IMR-90 (cell line): Measurements from ENCODE around the gene SPDYE1. TPM values are rescaled to one million over a fixed set of nuclear protein-coding genes. Genes with fewer than 3 reads are reported as not detected.
A peak's percentile ranks its signal among the peaks of the same experiment; 100 is the strongest.
"Not testable (repeated sequence)": the region's sequence is repeated elsewhere in the genome, so short reads cannot be mapped to it uniquely, and the experiment has no call there.

Experiments
- ATAC-seq: fragments of 200-7000 bp; cut with Tn5 transposase; 2 replicates; pipeline ENCODE4 v1.9.1; 2020; ENCODE audit warnings: low read depth, mild to moderate bottlenecking, moderate library complexity
- BruUV-seq: library from RNA; stranded (reverse); fragments of 400-500 nt; replicated peaks from 2 replicates; lab custom pipeline; 2021; lab: Mats Ljungman, UMichigan
- CTCF ChIA-PET: fragments of 300-600 bp; formaldehyde crosslinking; extraction: SDS; loops from one replicate; lab custom pipeline; 2021; ENCODE audit warnings: antibody characterized with exemption; lab: Yijun Ruan, JAX
- POLR2A ChIA-PET: fragments of 300-600 bp; sonication (Branson Sonifier 250); formaldehyde crosslinking; loops from one replicate; lab custom pipeline; 2022; ENCODE audit warnings: antibody characterized with exemption; ENCODE audit not compliant: unreplicated experiment; lab: Charles Lee
- DNase-seq: peaks from one replicate; pipeline ENCODE4 v3.0.0; 2013
- H2AFZ ChIP-seq: replicated peaks from 2 replicates; pipeline ENCODE3; 2013; ENCODE audit warnings: low read length, mild to moderate bottlenecking; ENCODE audit not compliant: poor library complexity
- H2AK5ac ChIP-seq: 2 replicates; pipeline ENCODE4 v1.6.1; 2013; ENCODE audit warnings: low read depth, low read length, inconsistent platforms
- H2AK9ac ChIP-seq: replicated peaks from 2 replicates; pipeline ENCODE3; 2013; ENCODE audit warnings: mild to moderate bottlenecking, low read depth, low read length, moderate library complexity; ENCODE audit not compliant: poor library complexity
- H2BK120ac ChIP-seq: 2 replicates; pipeline ENCODE4 v1.6.1; 2013; ENCODE audit warnings: low read depth, low read length, inconsistent platforms
- H2BK15ac ChIP-seq: 3 replicates; pipeline ENCODE4 v1.6.1; 2013; ENCODE audit warnings: low read depth, low read length, inconsistent platforms
- H2BK20ac ChIP-seq: 2 replicates; pipeline ENCODE4 v1.6.1; 2013; ENCODE audit warnings: low read depth, mild to moderate bottlenecking, inconsistent platforms, low read length, moderate library complexity
- H2BK5ac ChIP-seq: 2 replicates; pipeline ENCODE4 v1.6.1; 2013; ENCODE audit warnings: mild to moderate bottlenecking, low read depth, low read length, inconsistent platforms; ENCODE audit not compliant: poor library complexity, severe bottlenecking
- H3K14ac ChIP-seq: replicated peaks from 2 replicates; pipeline ENCODE4 v1.6.1; 2013; ENCODE audit warnings: low read depth, low read length, inconsistent platforms
- H3K18ac ChIP-seq: 2 replicates; pipeline ENCODE4 v1.6.1; 2013; ENCODE audit warnings: low read depth, low read length, control low read depth
- H3K23ac ChIP-seq: 2 replicates; pipeline ENCODE4 v1.6.1; 2013; ENCODE audit warnings: low read depth, low read length, inconsistent platforms
- H3K27ac ChIP-seq: 2 replicates; pipeline ENCODE4 v1.5.1; 2013; ENCODE audit warnings: mild to moderate bottlenecking, control low read depth, low read length; ENCODE audit not compliant: insufficient read depth
- H3K27me3 ChIP-seq: 2 replicates; pipeline ENCODE4 v1.6.1; 2013; ENCODE audit warnings: low read length; ENCODE audit not compliant: control insufficient read depth, insufficient read depth
- H3K36me3 ChIP-seq: 2 replicates; pipeline ENCODE4 v1.6.1; 2013; ENCODE audit warnings: low read length, mixed read lengths; ENCODE audit not compliant: control insufficient read depth, insufficient read depth
- H3K4ac ChIP-seq: 2 replicates; pipeline ENCODE4 v1.6.1; 2013; ENCODE audit warnings: low read depth, low read length, inconsistent platforms
- H3K4me1 ChIP-seq: 2 replicates; pipeline ENCODE4 v1.6.1; 2013; ENCODE audit warnings: low read length, mixed read lengths; ENCODE audit not compliant: control insufficient read depth, insufficient read depth
- H3K4me2 ChIP-seq: 2 replicates; pipeline ENCODE4 v1.6.1; 2013; ENCODE audit warnings: low read depth, mild to moderate bottlenecking, control low read depth, low read length, moderate library complexity
- H3K4me3 ChIP-seq: 2 replicates; pipeline ENCODE4 v1.5.1; 2013; ENCODE audit warnings: low read depth, mild to moderate bottlenecking, control low read depth, low read length, moderate library complexity; ENCODE audit not compliant: insufficient read depth
- H3K56ac ChIP-seq: 2 replicates; pipeline ENCODE4 v1.6.1; 2013; ENCODE audit warnings: low read length, inconsistent platforms; ENCODE audit not compliant: insufficient read depth; ENCODE audit errors: extremely low read depth
- H3K79me1 ChIP-seq, 2 experiments: 2 replicates each; pipeline ENCODE4 v1.6.1; 2013; ENCODE audit warnings: low read length in 2 of 2, inconsistent platforms in 1 of 2, low read depth in 1 of 2
- H3K9ac ChIP-seq: 2 replicates; pipeline ENCODE4 v1.6.1; 2013; ENCODE audit warnings: low read depth, low read length, control low read depth
- H3K9me1 ChIP-seq: 2 replicates; pipeline ENCODE4 v1.6.1; 2013; ENCODE audit warnings: low read length, inconsistent platforms; ENCODE audit not compliant: insufficient read depth
- H3K9me3 ChIP-seq: 2 replicates; pipeline ENCODE4 v1.6.1; 2013; ENCODE audit warnings: low read length; ENCODE audit not compliant: control insufficient read depth, insufficient read depth
- H4K20me1 ChIP-seq: 2 replicates; pipeline ENCODE4 v1.6.1; 2013; ENCODE audit warnings: low read length, inconsistent platforms; ENCODE audit not compliant: insufficient read depth
- H4K5ac ChIP-seq: 2 replicates; pipeline ENCODE4 v1.6.1; 2013; ENCODE audit warnings: mild to moderate bottlenecking, low read depth, low read length, control low read depth
- H4K8ac ChIP-seq, 2 experiments: 2 replicates each; pipeline ENCODE4 v1.6.1; 2013; ENCODE audit warnings: low read depth in 2 of 2, low read length in 2 of 2, control low read depth in 1 of 2, inconsistent platforms in 1 of 2
- H4K91ac ChIP-seq: 2 replicates; pipeline ENCODE4 v1.6.1; 2013; ENCODE audit warnings: low read depth, low read length, inconsistent platforms; ENCODE audit not compliant: insufficient read depth
- WGBS, 2 experiments: methylation state at CpG; one replicate each; pipeline versions ENCODE4 v1.1.5 to v1.1.7; 2013; ENCODE audit warnings: missing lambda C conversion rate in 2 of 2; ENCODE audit not compliant: insufficient read length in 1 of 2; ENCODE audit errors: extremely low coverage in 2 of 2; 5-methylcytosine and 5-hydroxymethylcytosine counted together
- dilution Hi-C: fragments of 300-500 bp; cut with HindIII; formaldehyde crosslinking; loops from one replicate; pipeline ENCODE4 v1.14.3; 2018; ENCODE audit warnings: low sequenced_read_pairs; ENCODE audit not compliant: unreplicated experiment
- in situ Hi-C: fragments of 300-500 bp; cut with MboI; formaldehyde crosslinking; loops from 3 replicates; pipeline ENCODE4 v1.14.3; 2019; ENCODE audit warnings: low sequenced_read_pairs, inconsistent platforms, mixed read lengths
- intact Hi-C: fragments of 100-400 bp; cut with micrococcal nuclease; formaldehyde crosslinking; loops from 2 replicates; pipeline ENCODE4 v1.10.0; 2022
- polyA plus RNA-seq, 3 experiments: library from polyadenylated mRNA; depleted of rRNA; stranded (reverse); fragments of >200 nt; gene quantifications; 2 replicates each; pipeline ENCODE4 v1.2.3, GENCODE V29; 2012; ENCODE audit warnings: low replicate concordance in 1 of 3
- total RNA-seq: library from RNA; depleted of rRNA; stranded (reverse); fragments of >200 nt; gene quantifications from 2 replicates; pipeline ENCODE4 v1.2.3, GENCODE V29; 2012

The SPDYE1 gene
- total and polyA plus RNA-seq, 2 of the 4 experiments (the other 2 are of a cell fraction) = not detected

DNA sequence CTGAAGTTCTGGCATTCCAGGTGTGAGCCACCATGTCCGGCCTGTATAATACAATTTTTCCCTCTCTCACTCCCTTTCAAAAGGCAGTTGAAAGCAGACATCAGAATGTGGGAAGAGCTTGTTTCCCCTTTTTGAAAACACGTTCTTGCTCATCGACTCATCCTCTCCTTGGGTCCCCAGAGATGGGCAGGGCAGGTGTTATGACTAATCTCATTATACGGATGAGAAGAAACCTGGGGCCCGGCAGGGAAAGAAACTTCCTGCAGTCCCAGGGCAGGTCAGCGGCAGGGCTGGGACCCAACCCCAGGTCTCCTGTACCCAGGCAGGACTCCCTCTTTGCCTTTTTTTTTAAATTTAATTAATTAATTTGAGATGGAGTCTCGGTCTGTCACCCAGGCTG is 4.8 kb upstream of the SPDYE1 start:
- intact Hi-C loops, CTCF ChIA-PET, H3K27me3 ChIP-seq, H4K20me1 ChIP-seq, H2BK20ac ChIP-seq, H3K27ac ChIP-seq, H4K91ac ChIP-seq, H3K9me3 ChIP-seq, BruUV-seq, H4K8ac ChIP-seq, H3K4me1 ChIP-seq, H3K79me1 ChIP-seq, H3K36me3 ChIP-seq, H2AFZ ChIP-seq, H3K4ac ChIP-seq, H2BK5ac ChIP-seq, H2AK9ac ChIP-seq, H2AK5ac ChIP-seq, dilution Hi-C loops, in situ Hi-C loops, H3K9ac ChIP-seq, H3K23ac ChIP-seq, H2BK15ac ChIP-seq, H3K9me1 ChIP-seq, H4K5ac ChIP-seq, H3K18ac ChIP-seq, H3K14ac ChIP-seq, H3K4me2 ChIP-seq, H3K56ac ChIP-seq, H3K4me3 ChIP-seq, H2BK120ac ChIP-seq, POLR2A ChIA-PET: not testable (repeated sequence)
- ATAC-seq (peak; percentile 74), DNase-seq (peak; percentile 55)
- WGBS, 2 experiments = no CpG with 5 or more reads among the region's 7 CpGs

DNA sequence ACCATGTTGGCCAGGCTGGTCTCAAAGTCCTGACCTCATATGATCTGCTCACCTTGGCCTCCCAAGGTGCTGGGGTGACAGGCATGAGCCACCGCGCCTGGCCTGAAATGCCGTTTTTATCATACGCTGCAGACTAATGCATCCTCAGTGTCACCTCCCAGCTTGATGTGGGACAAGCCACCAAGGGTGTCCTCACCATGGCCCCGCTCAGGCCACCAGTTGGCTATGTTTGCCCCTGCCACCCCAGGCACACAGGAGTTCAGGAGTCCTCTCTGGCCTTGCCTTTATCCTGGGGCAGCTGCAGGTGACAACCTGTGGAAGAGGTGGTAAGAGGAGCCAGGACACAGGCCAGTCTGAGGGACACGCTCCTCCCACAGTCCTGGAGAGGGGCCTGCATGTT is 3.0 kb upstream of the SPDYE1 start:
- H3K4me2 ChIP-seq, dilution Hi-C loops, H3K23ac ChIP-seq, H3K27ac ChIP-seq, H3K4me3 ChIP-seq, H2AK5ac ChIP-seq, H2BK120ac ChIP-seq, H2AK9ac ChIP-seq, CTCF ChIA-PET, H3K9ac ChIP-seq, H3K4ac ChIP-seq, in situ Hi-C loops, H2AFZ ChIP-seq, H4K20me1 ChIP-seq, H4K5ac ChIP-seq, H2BK5ac ChIP-seq, POLR2A ChIA-PET, H3K79me1 ChIP-seq, H2BK15ac ChIP-seq, H3K56ac ChIP-seq, H3K14ac ChIP-seq, H3K36me3 ChIP-seq, H4K8ac ChIP-seq, intact Hi-C loops, ATAC-seq, H3K27me3 ChIP-seq, H3K9me1 ChIP-seq, H3K18ac ChIP-seq, H3K9me3 ChIP-seq, H4K91ac ChIP-seq, H3K4me1 ChIP-seq, H2BK20ac ChIP-seq, BruUV-seq, DNase-seq: not testable (repeated sequence)
- WGBS, 2 experiments = 100% methylated on average over 1 of the region's 6 CpGs; no CpG with 5 or more reads in 1 of the 2 experiments
